ENCODE measurements around the gene MBD3L1. TPM values are rescaled to one million over a fixed set of nuclear protein-coding genes. Genes with fewer than 3 reads are reported as not detected.

MBD3L1 gene
- polyA plus RNA-seq, 3 donors, result not detected

GRCh38 chr19:8806661-8807060 is 25.5 kb upstream of the MBD3L1 start:
- H2AFZ ChIP-seq (ENCODE audit: insufficient read depth, low read depth, low read length, poor library complexity, severe bottlenecking), result no peak overlapping the region
- no CpG with 5 or more reads among the region's 1 CpG for WGBS (ENCODE audit: insufficient coverage)

GRCh38 chr19:8811315-8812172 is 20.6 kb upstream of the MBD3L1 start:
- Histone ChIP-seq H3K9ac (ENCODE audit: insufficient read depth, low read length, poor library complexity, severe bottlenecking) (no peak overlapping the region), H4K20me1 (ENCODE audit: insufficient read depth, low read length) (no peaks in the 10 kb centered on the region), H3K27me3 (ENCODE audit: control insufficient read depth in 2 of 2, insufficient read depth in 2 of 2, low read length in 2 of 2) (no peaks in the 10 kb centered on the region), H3K4me2 (replicated peaks; ENCODE audit: extremely low read depth, low read length, poor library complexity, severe bottlenecking) (no peak overlapping the region), H3K4me1 (ENCODE audit: control insufficient read depth in 1 of 2, insufficient read depth in 2 of 2, low read length in 2 of 2) (no peaks in the 10 kb centered on the region), H3K4me3 (replicated peaks in 1 of 3; ENCODE audit: low read depth in 2 of 3, low read length in 3 of 3) (peak overlapping the region in 1 of 3 experiments; percentile 31), H3K9me3 (replicated peaks in 1 of 2; ENCODE audit: control insufficient read depth in 1 of 2, insufficient read depth in 1 of 2, low read length in 2 of 2) (peaks cover 63 to 99% of the 10 kb centered on the region in 2 donors), H3K36me3 (replicated peaks in 1 of 2; ENCODE audit: control insufficient read depth in 1 of 2, insufficient read depth in 2 of 2, low read length in 2 of 2) (peaks cover 35 to 80% of the 10 kb centered on the region in 2 donors), H3K27ac (ENCODE audit: low read depth in 1 of 2, low read length in 2 of 2) (no peak overlapping the region), H3K79me2 (ENCODE audit: insufficient read depth, low read length) (no peaks in the 10 kb centered on the region), H2AFZ (ENCODE audit: insufficient read depth, low read depth, low read length, poor library complexity, severe bottlenecking) (no peak overlapping the region)
- Mint-ChIP-seq H3K27ac (no peak overlapping the region), H3K9me3 (peaks cover 54 to 92% (median 89%) of the 10 kb centered on the region in 7 donors), H3K27me3 (ENCODE audit: low read depth in 3 of 3) (no peaks in the 10 kb centered on the region), H3K36me3 (peaks cover 62 to 70% of the 10 kb centered on the region in 2 donors), H3K4me3 (no peak overlapping the region), H3K4me1 (no peaks in the 10 kb centered on the region)
- no peak for DNase-seq
- 100% methylated on average over 3 of the region's 10 CpGs for WGBS (ENCODE audit: insufficient coverage)
- intact Hi-C loops (cut with micrococcal nuclease), result no loop called here
- TF ChIP-seq, protein P1, sequence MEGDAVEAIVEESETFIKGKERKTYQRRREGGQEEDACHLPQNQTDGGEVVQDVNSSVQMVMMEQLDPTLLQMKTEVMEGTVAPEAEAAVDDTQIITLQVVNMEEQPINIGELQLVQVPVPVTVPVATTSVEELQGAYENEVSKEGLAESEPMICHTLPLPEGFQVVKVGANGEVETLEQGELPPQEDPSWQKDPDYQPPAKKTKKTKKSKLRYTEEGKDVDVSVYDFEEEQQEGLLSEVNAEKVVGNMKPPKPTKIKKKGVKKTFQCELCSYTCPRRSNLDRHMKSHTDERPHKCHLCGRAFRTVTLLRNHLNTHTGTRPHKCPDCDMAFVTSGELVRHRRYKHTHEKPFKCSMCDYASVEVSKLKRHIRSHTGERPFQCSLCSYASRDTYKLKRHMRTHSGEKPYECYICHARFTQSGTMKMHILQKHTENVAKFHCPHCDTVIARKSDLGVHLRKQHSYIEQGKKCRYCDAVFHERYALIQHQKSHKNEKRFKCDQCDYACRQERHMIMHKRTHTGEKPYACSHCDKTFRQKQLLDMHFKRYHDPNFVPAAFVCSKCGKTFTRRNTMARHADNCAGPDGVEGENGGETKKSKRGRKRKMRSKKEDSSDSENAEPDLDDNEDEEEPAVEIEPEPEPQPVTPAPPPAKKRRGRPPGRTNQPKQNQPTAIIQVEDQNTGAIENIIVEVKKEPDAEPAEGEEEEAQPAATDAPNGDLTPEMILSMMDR (IDR thresholded peaks at IDR 0.05), result no peak

More at GRCh38 chr19:8806661-8807060, 25.5 kb upstream of the MBD3L1 start:
- Histone ChIP-seq H3K36me3 (replicated peaks in 1 of 2; ENCODE audit: control insufficient read depth in 1 of 2, insufficient read depth in 2 of 2, low read length in 2 of 2) (peaks cover 12 to 31% of the 10 kb centered on the region in 2 donors), H3K4me1 (ENCODE audit: control insufficient read depth in 1 of 2, insufficient read depth in 2 of 2, low read length in 2 of 2) (no peaks in the 10 kb centered on the region), H3K79me2 (ENCODE audit: insufficient read depth, low read length) (no peaks in the 10 kb centered on the region), H3K27me3 (ENCODE audit: control insufficient read depth in 2 of 2, insufficient read depth in 2 of 2, low read length in 2 of 2) (no peaks in the 10 kb centered on the region), H4K20me1 (ENCODE audit: insufficient read depth, low read length) (no peaks in the 10 kb centered on the region), H3K4me3 (replicated peaks in 1 of 3; ENCODE audit: low read depth in 2 of 3, low read length in 3 of 3) (peak overlapping the region in 1 of 3 experiments; percentile 20), H3K27ac (ENCODE audit: low read depth in 1 of 2, low read length in 2 of 2) (no peak overlapping the region), H3K4me2 (replicated peaks; ENCODE audit: extremely low read depth, low read length, poor library complexity, severe bottlenecking) (no peak overlapping the region), H3K9ac (ENCODE audit: insufficient read depth, low read length, poor library complexity, severe bottlenecking) (no peak overlapping the region), H3K9me3 (replicated peaks in 1 of 2; ENCODE audit: control insufficient read depth in 1 of 2, insufficient read depth in 1 of 2, low read length in 2 of 2) (peaks cover 72 to 90% of the 10 kb centered on the region in 2 donors)
- TF ChIP-seq, protein P1 (IDR thresholded peaks at IDR 0.05), result no peak
- Mint-ChIP-seq H3K36me3 (peaks cover 23 to 32% of the 10 kb centered on the region in 2 donors), H3K4me3 (no peak overlapping the region), H3K9me3 (peaks cover 54 to 93% (median 85%) of the 10 kb centered on the region in 7 donors), H3K27ac (no peak overlapping the region), H3K27me3 (ENCODE audit: low read depth in 3 of 3) (peaks cover 0 to 1% (median 0%) of the 10 kb centered on the region in 3 donors), H3K4me1 (no peaks in the 10 kb centered on the region)
- DNase-seq, result no peak
- intact Hi-C loops (cut with micrococcal nuclease), result no loop called here

Data from CD14-positive monocyte (primary cell).